ENCODE data around the gene KIRREL1.

Gene KIRREL1

GRCh38 chr1:158146165-158146564, 152.7 kb downstream of the KIRREL1 start:
- DNase-seq (ENCODE audit: low read depth in 2 of 2), result no peak

DNA sequence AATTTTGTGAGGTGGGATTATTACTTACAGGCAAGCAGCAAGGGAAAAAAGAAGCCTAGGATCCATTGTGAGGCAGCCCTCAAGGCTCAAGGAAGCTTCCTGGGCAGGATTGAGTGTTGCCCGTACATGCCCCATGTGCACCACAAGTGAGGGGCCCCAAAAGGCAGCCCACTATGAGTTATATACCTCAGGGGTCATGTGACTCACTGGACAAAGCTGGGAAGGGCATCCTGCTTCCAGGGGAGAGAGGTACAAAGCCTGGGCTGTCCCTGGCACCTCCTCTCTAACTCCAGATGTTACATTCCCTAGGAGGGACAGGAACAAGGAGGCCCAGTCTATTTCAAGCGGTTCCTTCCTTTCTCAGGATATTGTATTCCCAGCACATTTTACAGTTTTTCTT, 153.3 kb downstream of the KIRREL1 start:
- DNase-seq (ENCODE audit: low read depth in 2 of 2), result no peak

DNA sequence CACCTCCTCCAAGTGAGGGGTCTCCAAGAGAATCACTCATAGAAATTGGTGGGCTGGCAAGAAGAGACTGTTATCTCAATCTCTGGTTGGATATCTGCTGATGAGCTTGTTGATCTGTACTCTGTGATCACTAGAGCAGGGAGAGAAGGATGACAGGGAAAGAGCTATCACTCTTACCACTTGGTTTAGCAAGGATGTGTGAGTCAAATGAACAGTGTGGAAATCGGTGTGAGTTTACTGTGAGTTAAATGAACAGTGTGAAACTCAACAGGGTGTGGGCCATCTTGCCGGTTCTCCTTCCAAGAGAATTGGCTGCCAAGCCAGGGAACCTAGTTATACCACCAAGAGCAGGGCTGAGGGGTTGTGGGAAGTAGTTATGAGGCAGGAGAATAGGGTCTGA, 154.0 kb downstream of the KIRREL1 start:
- no peak for DNase-seq (ENCODE audit: low read depth in 2 of 2)

GRCh38 chr1:158147869-158148268, 154.4 kb downstream of the KIRREL1 start:
- no peak for DNase-seq (ENCODE audit: low read depth in 2 of 2)

DNA sequence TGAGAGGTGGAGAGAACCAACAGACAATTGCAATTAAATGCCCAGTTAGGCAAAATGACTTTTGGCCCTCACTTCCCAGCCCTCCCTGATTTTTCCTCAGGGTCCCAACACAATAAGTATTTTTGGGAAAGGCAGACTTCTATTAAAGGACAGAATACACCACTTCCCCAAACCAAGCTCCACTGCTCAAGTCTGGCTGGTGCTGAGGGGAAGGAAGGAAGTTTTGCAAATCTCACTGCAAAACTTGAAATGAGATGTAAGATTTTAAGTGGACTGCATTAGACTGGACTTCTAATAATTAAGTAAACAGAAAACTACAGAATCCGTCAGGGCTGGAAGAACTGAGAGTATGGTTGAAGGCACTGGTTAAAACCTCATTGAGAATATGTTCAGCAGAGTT, 155.0 kb downstream of the KIRREL1 start:
- DNase-seq (ENCODE audit: low read depth in 2 of 2), result no peak

- no peak for DNase-seq (ENCODE audit: low read depth in 2 of 2)
These were observed 155.7 kb downstream of the KIRREL1 start for GRCh38 chr1:158149175-158149574.

All from stimulated activated CD4-positive, alpha-beta T cell treated with anti-CD3 and anti-CD28 coated beads, Interleukin-1b, Interleukin-23, amount 100 ng/mL, for 4 hours (primary cell).